Astrocyte (in vitro differentiated cells and primary cell): ENCODE measurements around the gene STK38.

Experiments used
- EZH2 ChIP-seq: IDR thresholded peaks from 2 replicates; pipeline ENCODE4 v1.6.1; 2012; ENCODE audit warnings: mild to moderate bottlenecking, low read length, inconsistent platforms; ENCODE audit not compliant: insufficient read depth
- TF ChIP-seq, protein P1 (sequence below): IDR thresholded peaks from 2 replicates; pipeline ENCODE4 v1.5.1; 2011; ENCODE audit warnings: low read depth, mild to moderate bottlenecking, inconsistent platforms, low read length, moderate library complexity; ENCODE audit not compliant: insufficient read depth

DNA sequence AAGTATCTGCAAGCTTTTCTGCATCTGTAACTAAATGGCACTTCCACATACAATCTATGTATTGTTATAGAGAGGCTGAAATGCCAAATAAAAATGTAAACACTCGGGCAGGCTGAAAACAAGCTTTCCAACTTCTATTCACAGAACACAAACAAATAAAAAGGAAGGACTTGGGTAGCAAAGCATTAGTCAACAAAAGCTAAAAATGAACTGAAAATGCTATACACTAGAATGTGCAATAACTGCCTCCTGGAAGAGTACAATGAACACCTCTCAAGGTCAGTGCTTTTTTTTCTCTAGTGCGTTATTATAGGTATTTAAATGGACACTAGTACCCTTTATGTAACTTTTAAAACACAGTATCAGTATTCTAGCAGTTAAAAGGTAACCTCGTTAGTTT lies 31.4 kb downstream of the STK38 start:
- TF ChIP-seq, protein P1, sequence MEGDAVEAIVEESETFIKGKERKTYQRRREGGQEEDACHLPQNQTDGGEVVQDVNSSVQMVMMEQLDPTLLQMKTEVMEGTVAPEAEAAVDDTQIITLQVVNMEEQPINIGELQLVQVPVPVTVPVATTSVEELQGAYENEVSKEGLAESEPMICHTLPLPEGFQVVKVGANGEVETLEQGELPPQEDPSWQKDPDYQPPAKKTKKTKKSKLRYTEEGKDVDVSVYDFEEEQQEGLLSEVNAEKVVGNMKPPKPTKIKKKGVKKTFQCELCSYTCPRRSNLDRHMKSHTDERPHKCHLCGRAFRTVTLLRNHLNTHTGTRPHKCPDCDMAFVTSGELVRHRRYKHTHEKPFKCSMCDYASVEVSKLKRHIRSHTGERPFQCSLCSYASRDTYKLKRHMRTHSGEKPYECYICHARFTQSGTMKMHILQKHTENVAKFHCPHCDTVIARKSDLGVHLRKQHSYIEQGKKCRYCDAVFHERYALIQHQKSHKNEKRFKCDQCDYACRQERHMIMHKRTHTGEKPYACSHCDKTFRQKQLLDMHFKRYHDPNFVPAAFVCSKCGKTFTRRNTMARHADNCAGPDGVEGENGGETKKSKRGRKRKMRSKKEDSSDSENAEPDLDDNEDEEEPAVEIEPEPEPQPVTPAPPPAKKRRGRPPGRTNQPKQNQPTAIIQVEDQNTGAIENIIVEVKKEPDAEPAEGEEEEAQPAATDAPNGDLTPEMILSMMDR: no peak
- TF ChIP-seq EZH2: no peak
